ENCODE measurements around the gene SULF2. TPM values are rescaled to one million over a fixed set of nuclear protein-coding genes. Genes with fewer than 3 reads are reported as not detected.

SULF2 gene
- total and polyA plus RNA-seq, 2 of the 13 experiments (the other 11 are each of a cell fraction or from before 2014, with no cell fraction given) = 7.2 to 50.9 TPM

- TF ChIP-seq, protein P1, sequence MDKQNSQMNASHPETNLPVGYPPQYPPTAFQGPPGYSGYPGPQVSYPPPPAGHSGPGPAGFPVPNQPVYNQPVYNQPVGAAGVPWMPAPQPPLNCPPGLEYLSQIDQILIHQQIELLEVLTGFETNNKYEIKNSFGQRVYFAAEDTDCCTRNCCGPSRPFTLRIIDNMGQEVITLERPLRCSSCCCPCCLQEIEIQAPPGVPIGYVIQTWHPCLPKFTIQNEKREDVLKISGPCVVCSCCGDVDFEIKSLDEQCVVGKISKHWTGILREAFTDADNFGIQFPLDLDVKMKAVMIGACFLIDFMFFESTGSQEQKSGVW (CRISPR knock-in tag; IDR thresholded peaks at IDR 0.05; ENCODE audit: borderline replicate concordance) = no peak
- TF ChIP-seq, protein P2, sequence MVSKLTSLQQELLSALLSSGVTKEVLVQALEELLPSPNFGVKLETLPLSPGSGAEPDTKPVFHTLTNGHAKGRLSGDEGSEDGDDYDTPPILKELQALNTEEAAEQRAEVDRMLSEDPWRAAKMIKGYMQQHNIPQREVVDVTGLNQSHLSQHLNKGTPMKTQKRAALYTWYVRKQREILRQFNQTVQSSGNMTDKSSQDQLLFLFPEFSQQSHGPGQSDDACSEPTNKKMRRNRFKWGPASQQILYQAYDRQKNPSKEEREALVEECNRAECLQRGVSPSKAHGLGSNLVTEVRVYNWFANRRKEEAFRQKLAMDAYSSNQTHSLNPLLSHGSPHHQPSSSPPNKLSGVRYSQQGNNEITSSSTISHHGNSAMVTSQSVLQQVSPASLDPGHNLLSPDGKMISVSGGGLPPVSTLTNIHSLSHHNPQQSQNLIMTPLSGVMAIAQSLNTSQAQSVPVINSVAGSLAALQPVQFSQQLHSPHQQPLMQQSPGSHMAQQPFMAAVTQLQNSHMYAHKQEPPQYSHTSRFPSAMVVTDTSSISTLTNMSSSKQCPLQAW (CRISPR knock-in tag; IDR thresholded peaks at IDR 0.05) = peak; percentile 54
- TF ChIP-seq, protein P3, sequence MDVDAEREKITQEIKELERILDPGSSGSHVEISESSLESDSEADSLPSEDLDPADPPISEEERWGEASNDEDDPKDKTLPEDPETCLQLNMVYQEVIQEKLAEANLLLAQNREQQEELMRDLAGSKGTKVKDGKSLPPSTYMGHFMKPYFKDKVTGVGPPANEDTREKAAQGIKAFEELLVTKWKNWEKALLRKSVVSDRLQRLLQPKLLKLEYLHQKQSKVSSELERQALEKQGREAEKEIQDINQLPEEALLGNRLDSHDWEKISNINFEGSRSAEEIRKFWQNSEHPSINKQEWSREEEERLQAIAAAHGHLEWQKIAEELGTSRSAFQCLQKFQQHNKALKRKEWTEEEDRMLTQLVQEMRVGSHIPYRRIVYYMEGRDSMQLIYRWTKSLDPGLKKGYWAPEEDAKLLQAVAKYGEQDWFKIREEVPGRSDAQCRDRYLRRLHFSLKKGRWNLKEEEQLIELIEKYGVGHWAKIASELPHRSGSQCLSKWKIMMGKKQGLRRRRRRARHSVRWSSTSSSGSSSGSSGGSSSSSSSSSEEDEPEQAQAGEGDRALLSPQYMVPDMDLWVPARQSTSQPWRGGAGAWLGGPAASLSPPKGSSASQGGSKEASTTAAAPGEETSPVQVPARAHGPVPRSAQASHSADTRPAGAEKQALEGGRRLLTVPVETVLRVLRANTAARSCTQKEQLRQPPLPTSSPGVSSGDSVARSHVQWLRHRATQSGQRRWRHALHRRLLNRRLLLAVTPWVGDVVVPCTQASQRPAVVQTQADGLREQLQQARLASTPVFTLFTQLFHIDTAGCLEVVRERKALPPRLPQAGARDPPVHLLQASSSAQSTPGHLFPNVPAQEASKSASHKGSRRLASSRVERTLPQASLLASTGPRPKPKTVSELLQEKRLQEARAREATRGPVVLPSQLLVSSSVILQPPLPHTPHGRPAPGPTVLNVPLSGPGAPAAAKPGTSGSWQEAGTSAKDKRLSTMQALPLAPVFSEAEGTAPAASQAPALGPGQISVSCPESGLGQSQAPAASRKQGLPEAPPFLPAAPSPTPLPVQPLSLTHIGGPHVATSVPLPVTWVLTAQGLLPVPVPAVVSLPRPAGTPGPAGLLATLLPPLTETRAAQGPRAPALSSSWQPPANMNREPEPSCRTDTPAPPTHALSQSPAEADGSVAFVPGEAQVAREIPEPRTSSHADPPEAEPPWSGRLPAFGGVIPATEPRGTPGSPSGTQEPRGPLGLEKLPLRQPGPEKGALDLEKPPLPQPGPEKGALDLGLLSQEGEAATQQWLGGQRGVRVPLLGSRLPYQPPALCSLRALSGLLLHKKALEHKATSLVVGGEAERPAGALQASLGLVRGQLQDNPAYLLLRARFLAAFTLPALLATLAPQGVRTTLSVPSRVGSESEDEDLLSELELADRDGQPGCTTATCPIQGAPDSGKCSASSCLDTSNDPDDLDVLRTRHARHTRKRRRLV (CRISPR knock-in tag; IDR thresholded peaks at IDR 0.05) = no peak
- TF ChIP-seq ZNF263 (CRISPR knock-in tag; IDR thresholded peaks at IDR 0.05) (0 out of 2 replicates have a peak, but pooled peaks have one; percentile 29), KLF6 (CRISPR knock-in tag; IDR thresholded peaks at IDR 0.05) (no peak; the same call in 1 of the 2 replicates), HMG20A (CRISPR knock-in tag; IDR thresholded peaks at IDR 0.05; ENCODE audit: borderline replicate concordance) (no peak), IRF2 (CRISPR knock-in tag; IDR thresholded peaks at IDR 0.05) (no peak), NR0B2 (CRISPR knock-in tag; IDR thresholded peaks at IDR 0.05) (no peak), GTF2F1 (IDR thresholded peaks at IDR 0.05; ENCODE audit: low read length) (no peak), IRX3 (CRISPR knock-in tag; IDR thresholded peaks at IDR 0.05; ENCODE audit: borderline replicate concordance, low read depth) (no peak), SP4 (CRISPR knock-in tag; IDR thresholded peaks at IDR 0.05) (no peak)
- TF ChIP-seq, protein P4, sequence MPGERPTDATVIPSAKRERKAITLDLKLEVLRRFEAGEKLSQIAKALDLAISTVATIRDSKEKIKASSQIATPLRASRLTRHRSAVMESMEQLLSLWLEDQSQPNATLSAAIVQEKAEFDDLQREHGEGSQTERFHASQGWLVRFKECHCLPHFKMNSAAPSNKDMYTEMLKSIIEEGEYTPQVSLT (CRISPR knock-in tag; IDR thresholded peaks at IDR 0.05; ENCODE audit: borderline replicate concordance, low read depth) = no peak
Observed at GRCh38 chr20:47785854-47786764, 828 bp upstream of the SULF2 start (continued).

Data from HepG2 (cell line).